ENCODE data around the gene ST3GAL3. TPM values are rescaled to one million over a fixed set of nuclear protein-coding genes. Genes with fewer than 3 reads are reported as not detected.

ST3GAL3 gene
- polyA plus RNA-seq, 1 of the 3 experiments (the other 2 are of a cell fraction), result 20.6 TPM

DNA sequence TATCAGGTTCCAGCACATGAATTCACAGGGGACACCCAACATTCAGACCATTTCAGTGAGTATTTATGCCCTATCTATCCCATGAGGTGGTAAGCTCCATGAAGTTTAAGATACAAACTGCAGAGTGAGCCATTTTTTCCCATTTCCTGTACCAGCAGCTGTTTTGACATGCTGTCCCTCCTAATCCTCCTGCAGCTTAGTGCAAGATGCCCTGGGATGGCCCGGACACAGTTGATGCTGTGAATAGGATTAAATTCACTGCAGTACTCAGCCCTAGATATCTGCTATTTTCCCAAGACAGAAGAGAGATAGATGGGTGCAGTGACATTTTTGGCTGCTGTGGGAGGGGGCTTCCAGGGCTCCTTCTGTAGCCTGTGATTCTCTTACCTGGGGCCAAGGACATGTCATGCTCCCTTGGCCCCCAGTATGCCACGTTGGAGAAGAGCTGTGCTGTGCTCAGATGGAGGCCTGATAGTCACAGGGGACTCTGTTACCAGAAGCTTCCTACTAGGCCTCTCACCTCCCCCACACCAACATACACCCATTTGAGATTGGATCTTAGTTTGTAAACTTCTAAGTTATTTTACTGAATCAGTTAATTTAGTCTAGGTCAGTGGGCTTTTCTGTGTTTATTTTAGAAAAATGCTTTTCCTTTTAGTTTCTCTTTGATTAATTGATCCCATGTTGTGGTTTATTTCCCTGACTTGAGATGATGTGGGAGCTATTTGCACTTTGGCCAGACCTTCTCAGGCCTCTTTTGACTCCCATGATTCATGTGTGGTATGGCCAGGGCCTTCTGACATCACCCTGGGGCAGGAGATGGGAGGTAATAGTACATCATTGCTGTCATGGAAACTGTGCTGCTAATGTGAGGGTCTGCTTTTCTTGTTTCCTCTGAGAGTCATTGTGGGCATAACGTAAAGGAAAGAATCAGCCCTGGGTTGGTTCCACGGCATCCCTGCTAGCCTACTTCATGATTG, 92.6 kb downstream of the ST3GAL3 start:
- Histone ChIP-seq H4K20me1 (ENCODE audit: insufficient read depth) (no peaks in the 10 kb centered on the region), H3K4me3 (ENCODE audit: low read depth in 2 of 2, low read length in 1 of 2) (no peak overlapping the region), H3K9ac (no peak overlapping the region), H3K27me3 (ENCODE audit: insufficient read depth) (no peaks in the 10 kb centered on the region), H3K9me2 (no peaks in the 10 kb centered on the region), H3K4me2 (no peak overlapping the region), H2AFZ (ENCODE audit: low read depth) (no peak overlapping the region), H3K4me1 (ENCODE audit: control insufficient read depth in 1 of 2, insufficient read depth in 2 of 2, low read depth in 1 of 2, low read length in 1 of 2) (peaks cover 6 to 21% of the 10 kb centered on the region in 2 experiments; a peak in 3 of 4 replicates), H3F3A (replicated peaks; ENCODE audit: insufficient read depth) (no peaks in the 10 kb centered on the region), H3K9me3 (no peaks in the 10 kb centered on the region), H3K27ac (ENCODE audit: low read depth in 2 of 2, low read length in 1 of 2) (peak overlapping the region in 1 of 2 experiments; percentile 45; a peak in 1 of 4 replicates), H3K36me3 (replicated peaks in 1 of 2; ENCODE audit: control insufficient read depth in 1 of 2, insufficient read depth in 2 of 2, low read length in 1 of 2) (peaks cover 0 to 5% of the 10 kb centered on the region in 2 experiments), H3K79me2 (ENCODE audit: insufficient read depth) (no peaks in the 10 kb centered on the region)
- CTCF ChIA-PET, result interaction anchor here (2.1 kb wide), 1 partner anchor 36 kb away, joined by 8 read pairs; no protein-coding TSS in a partner anchor
- 81% methylated on average over 4 of the region's 4 CpGs for WGBS (ENCODE audit: low lambda C conversion rate)
- POLR2A ChIA-PET, result no interaction called here
- DNase-seq, result no peak
- TF ChIP-seq SIN3A (IDR thresholded peaks at IDR 0.05; ENCODE audit: borderline replicate concordance, low read depth, low read length) (no peak), ELF1 (IDR thresholded peaks at IDR 0.05) (no peak), JUND (IDR thresholded peaks at IDR 0.05) (no peak), MXI1 (IDR thresholded peaks at IDR 0.05; ENCODE audit: low read depth, low read length) (no peak), EZH2phosphoT487 (IDR thresholded peaks at IDR 0.05; ENCODE audit: borderline replicate concordance, low read depth) (no peak), POLR2AphosphoS5 (IDR thresholded peaks at IDR 0.05; ENCODE audit: low read depth, low read length) (no peak), SMC3 (IDR thresholded peaks at IDR 0.05; ENCODE audit: low read depth, low read length) (no peak), FOSL2 (IDR thresholded peaks at IDR 0.05; ENCODE audit: borderline replicate concordance, low read depth) (no peak), RXRA (IDR thresholded peaks at IDR 0.05; ENCODE audit: borderline replicate concordance, low read depth) (no peak)

DNA sequence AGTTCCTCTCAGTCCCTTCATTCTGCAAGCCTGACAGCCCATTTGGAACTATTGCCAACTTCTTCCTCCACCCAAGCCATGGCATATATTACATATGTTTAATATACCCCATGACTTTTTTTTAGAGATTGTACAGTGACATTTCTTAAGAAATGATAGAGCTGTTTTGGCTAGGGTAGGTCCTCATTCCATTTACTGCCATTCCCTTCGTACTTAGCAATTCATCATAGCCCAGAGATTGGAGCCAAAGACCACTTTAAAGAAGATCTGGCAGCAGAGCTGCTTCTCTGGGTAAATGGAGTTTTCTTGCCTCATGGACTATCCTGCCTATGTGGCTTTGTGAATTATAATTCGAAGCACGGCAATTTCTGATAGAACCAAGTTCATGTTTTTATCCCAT, 93.4 kb downstream of the ST3GAL3 start:
- Histone ChIP-seq H3K4me2 (no peak overlapping the region), H2AFZ (ENCODE audit: low read depth) (no peak overlapping the region), H3K9me3 (no peaks in the 10 kb centered on the region), H3K27me3 (ENCODE audit: insufficient read depth) (no peaks in the 10 kb centered on the region), H3F3A (replicated peaks; ENCODE audit: insufficient read depth) (no peaks in the 10 kb centered on the region), H3K27ac (ENCODE audit: low read depth in 2 of 2, low read length in 1 of 2) (peak overlapping the region in 1 of 2 experiments; percentile 19; a peak in 1 of 4 replicates), H3K9ac (no peak overlapping the region), H3K79me2 (ENCODE audit: insufficient read depth) (no peaks in the 10 kb centered on the region), H3K36me3 (replicated peaks in 1 of 2; ENCODE audit: control insufficient read depth in 1 of 2, insufficient read depth in 2 of 2, low read length in 1 of 2) (peaks cover 0 to 5% of the 10 kb centered on the region in 2 experiments), H3K4me1 (ENCODE audit: control insufficient read depth in 1 of 2, insufficient read depth in 2 of 2, low read depth in 1 of 2, low read length in 1 of 2) (peaks cover 5 to 16% of the 10 kb centered on the region in 2 experiments; a peak in 2 of 4 replicates), H4K20me1 (ENCODE audit: insufficient read depth) (no peaks in the 10 kb centered on the region), H3K4me3 (ENCODE audit: low read depth in 2 of 2, low read length in 1 of 2) (no peak overlapping the region), H3K9me2 (no peaks in the 10 kb centered on the region)
- DNase-seq, result no peak
- WGBS (ENCODE audit: low lambda C conversion rate), result 98% methylated on average over 3 of the region's 3 CpGs
- ChIA-PET POLR2A (no interaction called here), CTCF (interaction anchor here (2.1 kb wide), 1 partner anchor 37 kb away, joined by 8 read pairs; no protein-coding TSS in a partner anchor)
- TF ChIP-seq USF1 (IDR thresholded peaks at IDR 0.05; ENCODE audit: borderline replicate concordance, low read depth) (no peak), ELF1 (IDR thresholded peaks at IDR 0.05) (no peak), MEF2A (IDR thresholded peaks at IDR 0.05; ENCODE audit: borderline replicate concordance, low read depth) (no peak), FOXJ3 (CRISPR knock-in tag; IDR thresholded peaks at IDR 0.05) (no peak), NFIC (IDR thresholded peaks at IDR 0.05; ENCODE audit: borderline replicate concordance) (no peak), TEAD4 (IDR thresholded peaks at IDR 0.05; ENCODE audit: borderline replicate concordance, insufficient read depth) (no peak), TAF1 (IDR thresholded peaks at IDR 0.05; ENCODE audit: borderline replicate concordance, low read depth, low read length) (no peak), GABPA (IDR thresholded peaks at IDR 0.05; ENCODE audit: low read depth) (no peak), RFX5 (IDR thresholded peaks at IDR 0.05; ENCODE audit: low read length) (no peak), IRF3 (IDR thresholded peaks at IDR 0.05; ENCODE audit: low read depth, low read length) (no peak)
- TF ChIP-seq, protein P1, sequence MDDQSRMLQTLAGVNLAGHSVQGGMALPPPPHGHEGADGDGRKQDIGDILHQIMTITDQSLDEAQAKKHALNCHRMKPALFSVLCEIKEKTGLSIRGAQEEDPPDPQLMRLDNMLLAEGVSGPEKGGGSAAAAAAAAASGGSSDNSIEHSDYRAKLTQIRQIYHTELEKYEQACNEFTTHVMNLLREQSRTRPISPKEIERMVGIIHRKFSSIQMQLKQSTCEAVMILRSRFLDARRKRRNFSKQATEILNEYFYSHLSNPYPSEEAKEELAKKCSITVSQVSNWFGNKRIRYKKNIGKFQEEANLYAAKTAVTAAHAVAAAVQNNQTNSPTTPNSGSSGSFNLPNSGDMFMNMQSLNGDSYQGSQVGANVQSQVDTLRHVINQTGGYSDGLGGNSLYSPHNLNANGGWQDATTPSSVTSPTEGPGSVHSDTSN (IDR thresholded peaks at IDR 0.05), result no peak

Data from SK-N-SH (cell line).